Endothelial cell of umbilical vein (primary cell): ENCODE measurements around the gene AQP10.

Experiments
- EZH2 ChIP-seq: IDR thresholded peaks from 2 replicates; pipeline ENCODE4 v1.6.1; 2012; ENCODE audit warnings: borderline replicate concordance, low read depth, mild to moderate bottlenecking, moderate library complexity, low read length, inconsistent platforms; ENCODE audit not compliant: severe bottlenecking
- TF ChIP-seq, protein P1 (sequence below), 2 donors: IDR thresholded peaks; 1 replicate in 1 of 2; 2 replicates in 1 of 2; pipeline ENCODE4 v1.5.1; 2011; ENCODE audit warnings: low read length in 2 of 2, mild to moderate bottlenecking in 2 of 2, moderate library complexity in 2 of 2, control low read depth in 1 of 2, inconsistent platforms in 1 of 2, low read depth in 1 of 2; ENCODE audit not compliant: insufficient read depth in 1 of 2; ENCODE audit errors: extremely low read depth in 1 of 2

- TF ChIP-seq, protein P1, sequence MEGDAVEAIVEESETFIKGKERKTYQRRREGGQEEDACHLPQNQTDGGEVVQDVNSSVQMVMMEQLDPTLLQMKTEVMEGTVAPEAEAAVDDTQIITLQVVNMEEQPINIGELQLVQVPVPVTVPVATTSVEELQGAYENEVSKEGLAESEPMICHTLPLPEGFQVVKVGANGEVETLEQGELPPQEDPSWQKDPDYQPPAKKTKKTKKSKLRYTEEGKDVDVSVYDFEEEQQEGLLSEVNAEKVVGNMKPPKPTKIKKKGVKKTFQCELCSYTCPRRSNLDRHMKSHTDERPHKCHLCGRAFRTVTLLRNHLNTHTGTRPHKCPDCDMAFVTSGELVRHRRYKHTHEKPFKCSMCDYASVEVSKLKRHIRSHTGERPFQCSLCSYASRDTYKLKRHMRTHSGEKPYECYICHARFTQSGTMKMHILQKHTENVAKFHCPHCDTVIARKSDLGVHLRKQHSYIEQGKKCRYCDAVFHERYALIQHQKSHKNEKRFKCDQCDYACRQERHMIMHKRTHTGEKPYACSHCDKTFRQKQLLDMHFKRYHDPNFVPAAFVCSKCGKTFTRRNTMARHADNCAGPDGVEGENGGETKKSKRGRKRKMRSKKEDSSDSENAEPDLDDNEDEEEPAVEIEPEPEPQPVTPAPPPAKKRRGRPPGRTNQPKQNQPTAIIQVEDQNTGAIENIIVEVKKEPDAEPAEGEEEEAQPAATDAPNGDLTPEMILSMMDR (IDR thresholded peaks at IDR 0.05; ENCODE audit: extremely low read depth in 1 of 2, insufficient read depth in 1 of 2, low read depth in 1 of 2, low read length in 2 of 2), result no peak
- TF ChIP-seq EZH2, result no peak
These were observed 13.5 kb downstream of the AQP10 start for GRCh38 chr1:154334079-154335024.
